MM.1S (cell line): ENCODE data around the gene IHH.

ENCODE experiments used
- EZH2 ChIP-seq: fragments of 300-600 bp; sonication (generic); optimal IDR thresholded peaks from 2 replicates; pipeline ENCODE3; 2017; ENCODE audit warnings: low read depth, mild to moderate bottlenecking, antibody characterized with exemption, low read length, mixed read lengths
- TF ChIP-seq, protein P1 (sequence below): fragments of 300-600 bp; sonication (generic); IDR thresholded peaks from 2 replicates; pipeline ENCODE4 v1.5.1; 2016; ENCODE audit warnings: antibody characterized with exemption, low read length, mixed read lengths

GRCh38 chr2:219009294-219009693 is 51.4 kb downstream of the IHH start:
- TF ChIP-seq, protein P1, sequence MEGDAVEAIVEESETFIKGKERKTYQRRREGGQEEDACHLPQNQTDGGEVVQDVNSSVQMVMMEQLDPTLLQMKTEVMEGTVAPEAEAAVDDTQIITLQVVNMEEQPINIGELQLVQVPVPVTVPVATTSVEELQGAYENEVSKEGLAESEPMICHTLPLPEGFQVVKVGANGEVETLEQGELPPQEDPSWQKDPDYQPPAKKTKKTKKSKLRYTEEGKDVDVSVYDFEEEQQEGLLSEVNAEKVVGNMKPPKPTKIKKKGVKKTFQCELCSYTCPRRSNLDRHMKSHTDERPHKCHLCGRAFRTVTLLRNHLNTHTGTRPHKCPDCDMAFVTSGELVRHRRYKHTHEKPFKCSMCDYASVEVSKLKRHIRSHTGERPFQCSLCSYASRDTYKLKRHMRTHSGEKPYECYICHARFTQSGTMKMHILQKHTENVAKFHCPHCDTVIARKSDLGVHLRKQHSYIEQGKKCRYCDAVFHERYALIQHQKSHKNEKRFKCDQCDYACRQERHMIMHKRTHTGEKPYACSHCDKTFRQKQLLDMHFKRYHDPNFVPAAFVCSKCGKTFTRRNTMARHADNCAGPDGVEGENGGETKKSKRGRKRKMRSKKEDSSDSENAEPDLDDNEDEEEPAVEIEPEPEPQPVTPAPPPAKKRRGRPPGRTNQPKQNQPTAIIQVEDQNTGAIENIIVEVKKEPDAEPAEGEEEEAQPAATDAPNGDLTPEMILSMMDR, result no peak
- TF ChIP-seq EZH2, result no peak
